Tibial artery (tissue), 4 donors: ENCODE data around the gene TMC6.
"Not testable (repeated sequence)": the region's sequence is repeated elsewhere in the genome, so short reads cannot be mapped to it uniquely, and the experiment has no call there.

Source experiments
- DNase-seq, 2 donors: peaks; one replicate each; pipeline ENCODE4 v3.0.0-alpha.2; 2019
- H3K27ac ChIP-seq, 2 donors: fragments of 200-600 bp; sonication (generic) in 1 of 2; 1 replicate in 1 of 2; 2 replicates in 1 of 2; pipeline ENCODE4 v1.5.1; 2018 to 2019; ENCODE audit warnings: mild to moderate bottlenecking in 1 of 2
- H3K27me3 ChIP-seq, 2 donors: fragments of 200-600 bp; sonication (generic) in 1 of 2; one replicate each; pipeline versions ENCODE4 v1.5.1 to v1.6.0; 2016 to 2019
- H3K36me3 ChIP-seq, 3 donors: fragments of 200-600 bp; sonication (generic) in 2 of 3; one replicate each; pipeline ENCODE4 v1.5.1; 2016 to 2019; ENCODE audit warnings: mild to moderate bottlenecking in 2 of 3
- H3K4me1 ChIP-seq, 4 donors: fragments of 200-600 bp; sonication (generic) in 2 of 4; 1 replicate in 3 of 4; 2 replicates in 1 of 4; pipeline ENCODE4 v1.5.1; 2016 to 2019
- H3K4me3 ChIP-seq, 2 donors: fragments of 200-600 bp; sonication (generic) in 1 of 2; 1 replicate in 1 of 2; 2 replicates in 1 of 2; pipeline ENCODE4 v1.5.1; 2018 to 2019; ENCODE audit warnings: mild to moderate bottlenecking in 2 of 2
- H3K9me3 ChIP-seq, 3 donors: fragments of 200-600 bp; sonication (generic) in 1 of 3; one replicate each; pipeline ENCODE4 v1.5.1; 2016 to 2019
- intact Hi-C: fragments of 100-400 bp; cut with DNase I; formaldehyde crosslinking; loops from one replicate; pipeline ENCODE4 v1.15.0; 2023; ENCODE audit warnings: low total_unique reads
- TF ChIP-seq, protein P1 (sequence below), 2 experiments: fragments of 200-600 bp in 1 of 2; fragments of 450-650 bp in 1 of 2; IDR thresholded peaks; one replicate each; pipeline ENCODE4 v1.5.1; 2017 to 2019; ENCODE audit warnings: antibody characterized with exemption in 2 of 2, mild to moderate bottlenecking in 1 of 2, moderate library complexity in 1 of 2

Gene TMC6

GRCh38 chr17:78089576-78090281, 38.8 kb downstream of the TMC6 start:
- Histone ChIP-seq H3K27me3 (no peaks in the 10 kb centered on the region), H3K27ac (no peak overlapping the region), H3K4me3 (no peak overlapping the region), H3K36me3 (peaks cover 85 to 95% (median 87%) of the 10 kb centered on the region in 3 donors), H3K4me1 (no peaks in the 10 kb centered on the region), H3K9me3 (no peaks in the 10 kb centered on the region)
- no peak for DNase-seq
- TF ChIP-seq, protein P1, sequence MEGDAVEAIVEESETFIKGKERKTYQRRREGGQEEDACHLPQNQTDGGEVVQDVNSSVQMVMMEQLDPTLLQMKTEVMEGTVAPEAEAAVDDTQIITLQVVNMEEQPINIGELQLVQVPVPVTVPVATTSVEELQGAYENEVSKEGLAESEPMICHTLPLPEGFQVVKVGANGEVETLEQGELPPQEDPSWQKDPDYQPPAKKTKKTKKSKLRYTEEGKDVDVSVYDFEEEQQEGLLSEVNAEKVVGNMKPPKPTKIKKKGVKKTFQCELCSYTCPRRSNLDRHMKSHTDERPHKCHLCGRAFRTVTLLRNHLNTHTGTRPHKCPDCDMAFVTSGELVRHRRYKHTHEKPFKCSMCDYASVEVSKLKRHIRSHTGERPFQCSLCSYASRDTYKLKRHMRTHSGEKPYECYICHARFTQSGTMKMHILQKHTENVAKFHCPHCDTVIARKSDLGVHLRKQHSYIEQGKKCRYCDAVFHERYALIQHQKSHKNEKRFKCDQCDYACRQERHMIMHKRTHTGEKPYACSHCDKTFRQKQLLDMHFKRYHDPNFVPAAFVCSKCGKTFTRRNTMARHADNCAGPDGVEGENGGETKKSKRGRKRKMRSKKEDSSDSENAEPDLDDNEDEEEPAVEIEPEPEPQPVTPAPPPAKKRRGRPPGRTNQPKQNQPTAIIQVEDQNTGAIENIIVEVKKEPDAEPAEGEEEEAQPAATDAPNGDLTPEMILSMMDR (IDR thresholded peaks at IDR 0.05) = no peak
- intact Hi-C loops = no loop called here

GRCh38 chr17:78088529-78088928, 40.0 kb downstream of the TMC6 start:
- H3K27ac ChIP-seq = no peak overlapping the region
- DNase-seq = no peak
- H3K27me3 ChIP-seq = no peaks in the 10 kb centered on the region
- intact Hi-C loops = no loop called here
- TF ChIP-seq, protein P1 (IDR thresholded peaks at IDR 0.05) = no peak
- H3K36me3 ChIP-seq = peaks cover 75 to 95% (median 76%) of the 10 kb centered on the region in 3 donors
- H3K4me3 ChIP-seq = no peak overlapping the region
- no peaks in the 10 kb centered on the region for H3K4me1 ChIP-seq
- H3K9me3 ChIP-seq = no peaks in the 10 kb centered on the region

GRCh38 chr17:78086740-78087139, 41.8 kb downstream of the TMC6 start:
- no peaks in the 10 kb centered on the region for H3K27me3 ChIP-seq
- intact Hi-C loops = no loop called here
- no peak overlapping the region for H3K4me3 ChIP-seq
- no peaks in the 10 kb centered on the region for H3K4me1 ChIP-seq
- no peak for DNase-seq
- TF ChIP-seq, protein P1 (IDR thresholded peaks at IDR 0.05) = no peak
- H3K36me3 ChIP-seq = peaks cover 69 to 91% (median 73%) of the 10 kb centered on the region in 3 donors
- no peaks in the 10 kb centered on the region for H3K9me3 ChIP-seq
- H3K27ac ChIP-seq = no peak overlapping the region

- H3K4me3 ChIP-seq = no peak overlapping the region
- intact Hi-C loops = no loop called here
- DNase-seq = no peak
- peaks cover 66 to 92% (median 78%) of the 10 kb centered on the region in 3 donors for H3K36me3 ChIP-seq
- no peak overlapping the region for H3K27ac ChIP-seq
- TF ChIP-seq, protein P1 (IDR thresholded peaks at IDR 0.05) = no peak
- H3K9me3 ChIP-seq = no peaks in the 10 kb centered on the region
- H3K4me1 ChIP-seq = no peaks in the 10 kb centered on the region
- no peaks in the 10 kb centered on the region for H3K27me3 ChIP-seq
Observed at GRCh38 chr17:78082988-78083387, 45.6 kb downstream of the TMC6 start.

- DNase-seq = not testable (repeated sequence)
Observed at GRCh38 chr17:78082355-78082872, 46.1 kb downstream of the TMC6 start.

GRCh38 chr17:78081551-78081950, 47.0 kb downstream of the TMC6 start:
- intact Hi-C loops = no loop called here

More at GRCh38 chr17:78082355-78082872, 46.1 kb downstream of the TMC6 start:
- H3K4me3 ChIP-seq, H3K4me1 ChIP-seq, H3K27ac ChIP-seq, H3K27me3 ChIP-seq, intact Hi-C loops, H3K9me3 ChIP-seq: not testable (repeated sequence)
- H3K36me3 ChIP-seq = peaks cover 66 to 92% (median 78%) of the 10 kb centered on the region in 3 donors

More at GRCh38 chr17:78081551-78081950, 47.0 kb downstream of the TMC6 start:
- no peak overlapping the region for H3K4me3 ChIP-seq
- DNase-seq = no peak
- H3K27me3 ChIP-seq = no peaks in the 10 kb centered on the region
- H3K36me3 ChIP-seq = peaks cover 65 to 92% (median 78%) of the 10 kb centered on the region in 3 donors
- no peak overlapping the region for H3K27ac ChIP-seq
- TF ChIP-seq, protein P1 (IDR thresholded peaks at IDR 0.05) = no peak
- no peaks in the 10 kb centered on the region for H3K4me1 ChIP-seq
- no peaks in the 10 kb centered on the region for H3K9me3 ChIP-seq
